Kidney epithelial cell (primary cell): ENCODE measurements around the gene FGA. TPM values are rescaled to one million over a fixed set of nuclear protein-coding genes. Genes with fewer than 3 reads are reported as not detected.

Experiments
- DNase-seq: peaks from one replicate; pipeline ENCODE4 v3.0.0-alpha.2; 2010; ENCODE audit warnings: low read depth
- H3K27me3 ChIP-seq: 2 replicates; pipeline ENCODE4 v1.6.0; 2011; ENCODE audit warnings: low read length; ENCODE audit not compliant: control insufficient read depth, insufficient read depth
- H3K36me3 ChIP-seq: 2 replicates; pipeline ENCODE4 v1.5.1; 2011; ENCODE audit warnings: low read length; ENCODE audit not compliant: control insufficient read depth, insufficient read depth
- H3K4me3 ChIP-seq: 2 replicates; pipeline ENCODE4 v1.5.1; 2011; ENCODE audit warnings: low read depth, mild to moderate bottlenecking, control low read depth, low read length
- CTCF ChIP-seq: IDR thresholded peaks from 2 replicates; pipeline ENCODE4 v1.5.1; 2011; ENCODE audit warnings: mild to moderate bottlenecking, moderate library complexity, low read length, control low read depth, inconsistent platforms; ENCODE audit not compliant: insufficient read depth, poor library complexity, severe bottlenecking
- total RNA-seq: library from RNA; depleted of rRNA; stranded (reverse); fragments of >200 nt; gene quantifications from 2 replicates; pipeline ENCODE4 v1.2.3, GENCODE V29; 2015

FGA gene
- total RNA-seq, 1 donor from 2014 or later: not detected

- Histone ChIP-seq H3K27me3 (no peaks in the 10 kb centered on the region), H3K4me3 (no peak overlapping the region), H3K36me3 (no peaks in the 10 kb centered on the region)
- DNase-seq: no peak
- TF ChIP-seq CTCF: no peak
Measured at GRCh38 chr4:154606728-154607723, 16.5 kb upstream of the FGA start.

- H3K27me3 ChIP-seq: no peaks in the 10 kb centered on the region
- no peak for TF ChIP-seq CTCF
- H3K4me3 ChIP-seq: no peak overlapping the region
- no peaks in the 10 kb centered on the region for H3K36me3 ChIP-seq
- DNase-seq: no peak
Measured at GRCh38 chr4:154604696-154605200, 14.2 kb upstream of the FGA start.

GRCh38 chr4:154603033-154603943, 12.7 kb upstream of the FGA start:
- TF ChIP-seq CTCF: no peak
- Histone ChIP-seq H3K27me3 (no peaks in the 10 kb centered on the region), H3K36me3 (no peaks in the 10 kb centered on the region), H3K4me3 (no peak overlapping the region)
- DNase-seq: no peak

- H3K27me3 ChIP-seq: no peaks in the 10 kb centered on the region
- no peak for DNase-seq
- TF ChIP-seq CTCF: no peak
- no peak overlapping the region for H3K4me3 ChIP-seq
- H3K36me3 ChIP-seq: no peaks in the 10 kb centered on the region
Measured at GRCh38 chr4:154602404-154603020, 12.0 kb upstream of the FGA start.
